ENCODE data around the gene EVPL.

DNA sequence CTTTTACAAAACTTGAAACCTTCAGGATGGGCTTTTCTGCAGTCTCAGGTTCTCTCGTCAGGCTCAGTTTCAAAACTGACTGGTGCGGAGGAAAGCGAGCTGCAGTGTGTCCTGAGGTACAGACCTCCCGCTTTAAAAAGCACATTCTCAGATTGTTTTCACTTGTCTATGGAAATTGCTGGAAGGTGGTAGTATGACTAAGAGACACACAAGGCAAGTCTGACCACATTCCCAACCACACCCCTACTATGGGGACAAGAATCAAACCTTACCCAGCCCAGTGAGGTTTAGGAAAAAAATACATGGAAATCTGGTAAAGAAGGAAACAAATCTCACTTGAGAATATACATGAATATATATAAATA is 27.0 kb upstream of the EVPL start:
- TF ChIP-seq POLR2A (IDR thresholded peaks at IDR 0.05) (no peak), CTCF (IDR thresholded peaks at IDR 0.05) (no peak)
